ENCODE data around the gene OR51V1. TPM values are rescaled to one million over a fixed set of nuclear protein-coding genes. Genes with fewer than 3 reads are reported as not detected.

OR51V1 gene
- total RNA-seq, 1 donor from 2014 or later, result not detected

DNA sequence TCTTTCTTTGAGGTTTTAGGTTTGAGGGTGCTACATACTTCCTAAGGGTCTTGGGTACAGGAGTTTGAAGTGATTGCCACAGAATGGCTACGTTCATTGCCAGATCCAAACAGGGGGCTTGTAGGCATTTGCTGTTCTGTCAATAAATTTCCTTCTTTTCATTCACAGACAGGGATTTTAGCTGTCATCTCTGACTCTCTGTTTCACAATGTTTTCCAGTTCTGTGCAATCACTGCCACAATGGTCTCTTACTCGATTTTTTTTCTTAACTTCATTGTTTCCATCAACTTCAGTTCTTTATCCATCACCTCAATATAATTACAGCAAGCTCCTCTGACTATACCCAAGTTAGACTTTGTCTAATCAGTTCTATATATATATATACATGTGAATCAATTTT is 40.0 kb upstream of the OR51V1 start:
- Mint-ChIP-seq H3K27ac (ENCODE audit: unreplicated experiment) (no peak overlapping the region), H3K27me3 (ENCODE audit: unreplicated experiment) (peaks cover 1% of the 10 kb centered on the region), H3K4me3 (ENCODE audit: unreplicated experiment) (no peak overlapping the region), H3K36me3 (ENCODE audit: low read depth, unreplicated experiment) (no peaks in the 10 kb centered on the region), H3K9me3 (ENCODE audit: unreplicated experiment) (no peaks in the 10 kb centered on the region), H3K4me1 (ENCODE audit: unreplicated experiment) (no peaks in the 10 kb centered on the region)
- no peak for DNase-seq (ENCODE audit: low spot score)
- TF ChIP-seq, protein P1, sequence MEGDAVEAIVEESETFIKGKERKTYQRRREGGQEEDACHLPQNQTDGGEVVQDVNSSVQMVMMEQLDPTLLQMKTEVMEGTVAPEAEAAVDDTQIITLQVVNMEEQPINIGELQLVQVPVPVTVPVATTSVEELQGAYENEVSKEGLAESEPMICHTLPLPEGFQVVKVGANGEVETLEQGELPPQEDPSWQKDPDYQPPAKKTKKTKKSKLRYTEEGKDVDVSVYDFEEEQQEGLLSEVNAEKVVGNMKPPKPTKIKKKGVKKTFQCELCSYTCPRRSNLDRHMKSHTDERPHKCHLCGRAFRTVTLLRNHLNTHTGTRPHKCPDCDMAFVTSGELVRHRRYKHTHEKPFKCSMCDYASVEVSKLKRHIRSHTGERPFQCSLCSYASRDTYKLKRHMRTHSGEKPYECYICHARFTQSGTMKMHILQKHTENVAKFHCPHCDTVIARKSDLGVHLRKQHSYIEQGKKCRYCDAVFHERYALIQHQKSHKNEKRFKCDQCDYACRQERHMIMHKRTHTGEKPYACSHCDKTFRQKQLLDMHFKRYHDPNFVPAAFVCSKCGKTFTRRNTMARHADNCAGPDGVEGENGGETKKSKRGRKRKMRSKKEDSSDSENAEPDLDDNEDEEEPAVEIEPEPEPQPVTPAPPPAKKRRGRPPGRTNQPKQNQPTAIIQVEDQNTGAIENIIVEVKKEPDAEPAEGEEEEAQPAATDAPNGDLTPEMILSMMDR (IDR thresholded peaks at IDR 0.05; ENCODE audit: unreplicated experiment), result no peak

DNA sequence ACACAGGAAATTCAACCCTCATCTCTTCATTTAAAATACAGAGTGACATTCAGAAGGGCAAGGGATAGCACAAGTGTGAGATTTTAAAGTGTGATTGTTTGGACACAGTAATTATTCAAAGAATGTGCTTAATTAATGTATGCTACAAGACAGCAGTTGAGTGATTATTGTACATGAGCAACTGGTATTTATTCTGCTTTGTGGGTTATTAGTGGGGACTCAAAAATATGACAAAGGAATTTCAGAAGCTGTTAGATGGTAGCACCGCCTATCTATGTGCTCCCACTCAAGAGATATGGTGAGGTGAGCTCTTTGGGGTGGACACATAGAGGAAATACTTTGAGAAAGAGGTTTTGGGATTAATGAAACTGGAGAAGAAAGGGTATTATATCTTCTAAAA is 39.6 kb upstream of the OR51V1 start:
- DNase-seq (ENCODE audit: low spot score), result no peak
- Mint-ChIP-seq H3K4me3 (ENCODE audit: unreplicated experiment) (no peak overlapping the region), H3K9me3 (ENCODE audit: unreplicated experiment) (no peaks in the 10 kb centered on the region), H3K27me3 (ENCODE audit: unreplicated experiment) (peaks cover 1% of the 10 kb centered on the region), H3K4me1 (ENCODE audit: unreplicated experiment) (no peaks in the 10 kb centered on the region), H3K27ac (ENCODE audit: unreplicated experiment) (no peak overlapping the region), H3K36me3 (ENCODE audit: low read depth, unreplicated experiment) (no peaks in the 10 kb centered on the region)
- TF ChIP-seq, protein P1 (IDR thresholded peaks at IDR 0.05; ENCODE audit: unreplicated experiment), result no peak

DNA sequence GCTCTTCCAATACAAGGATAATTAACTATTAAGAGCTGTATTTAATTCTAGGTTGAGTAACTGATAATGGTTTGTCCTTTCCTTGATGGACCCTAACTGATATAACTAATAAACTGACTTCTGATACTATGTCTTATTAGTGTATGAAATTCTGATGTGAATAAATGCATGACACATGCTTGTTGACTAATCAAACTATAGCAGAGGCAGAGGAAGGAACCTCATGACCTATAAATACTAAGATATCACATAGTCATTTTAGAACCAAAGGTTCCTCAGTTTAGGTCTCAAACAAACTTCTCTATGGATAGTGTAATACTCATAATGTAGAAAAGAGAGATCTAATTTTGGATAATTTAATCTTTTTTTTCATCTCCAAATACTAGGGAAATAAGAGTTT is 38.6 kb upstream of the OR51V1 start:
- H3K27me3 Mint-ChIP-seq (ENCODE audit: unreplicated experiment), result peaks cover 1% of the 10 kb centered on the region
- TF ChIP-seq, protein P1 (IDR thresholded peaks at IDR 0.05; ENCODE audit: unreplicated experiment), result no peak
- H3K4me3 Mint-ChIP-seq (ENCODE audit: unreplicated experiment), result no peak overlapping the region
- no peaks in the 10 kb centered on the region for H3K4me1 Mint-ChIP-seq (ENCODE audit: unreplicated experiment)
- no peak overlapping the region for H3K27ac Mint-ChIP-seq (ENCODE audit: unreplicated experiment)
- H3K9me3 Mint-ChIP-seq (ENCODE audit: unreplicated experiment), result no peaks in the 10 kb centered on the region
- DNase-seq (ENCODE audit: low spot score), result no peak
- H3K36me3 Mint-ChIP-seq (ENCODE audit: low read depth, unreplicated experiment), result no peaks in the 10 kb centered on the region

DNA sequence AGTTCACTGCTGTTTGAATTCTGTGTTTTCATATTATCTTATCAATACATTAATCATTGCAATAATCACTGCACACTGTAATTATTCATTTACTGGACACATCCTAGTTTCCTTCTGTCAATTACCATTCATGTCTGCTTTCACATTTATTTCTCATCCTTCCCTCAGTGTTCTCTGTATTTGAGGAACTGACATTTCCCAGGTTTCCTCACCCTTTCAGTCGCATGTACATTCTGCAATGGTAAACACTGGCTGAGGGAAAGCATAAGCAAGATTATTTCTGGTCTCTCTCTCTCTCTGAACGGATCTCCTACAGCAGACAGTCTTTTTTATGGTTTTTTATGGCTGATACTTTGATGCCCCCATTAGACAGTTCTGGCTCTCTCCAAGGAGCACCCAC is 38.0 kb upstream of the OR51V1 start:
- no peaks in the 10 kb centered on the region for H3K4me1 Mint-ChIP-seq (ENCODE audit: unreplicated experiment)
- H3K36me3 Mint-ChIP-seq (ENCODE audit: low read depth, unreplicated experiment), result no peaks in the 10 kb centered on the region
- DNase-seq (ENCODE audit: low spot score), result no peak
- H3K4me3 Mint-ChIP-seq (ENCODE audit: unreplicated experiment), result no peak overlapping the region
- no peak overlapping the region for H3K27ac Mint-ChIP-seq (ENCODE audit: unreplicated experiment)
- H3K27me3 Mint-ChIP-seq (ENCODE audit: unreplicated experiment), result peaks cover 1% of the 10 kb centered on the region
- H3K9me3 Mint-ChIP-seq (ENCODE audit: unreplicated experiment), result no peaks in the 10 kb centered on the region
- TF ChIP-seq, protein P1 (IDR thresholded peaks at IDR 0.05; ENCODE audit: unreplicated experiment), result no peak

DNA sequence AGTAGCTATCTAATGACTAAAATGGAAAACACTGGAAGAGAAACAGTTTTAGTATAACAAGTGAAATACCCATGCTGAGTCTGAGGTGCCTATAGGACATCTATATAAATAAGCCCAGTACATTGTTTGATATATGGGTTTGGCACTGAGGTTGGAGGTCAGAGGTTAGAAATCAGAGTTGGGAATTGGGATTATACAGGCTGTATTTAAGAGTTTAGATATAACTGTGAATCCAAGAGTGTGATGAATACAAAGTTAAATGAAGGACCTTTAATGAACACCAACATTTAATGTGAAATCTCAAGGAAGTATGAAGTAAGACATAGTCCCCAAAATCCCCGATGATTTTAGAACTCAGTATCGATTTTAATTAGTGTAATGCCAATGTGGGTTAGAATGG is 36.9 kb upstream of the OR51V1 start:
- Mint-ChIP-seq H3K4me3 (ENCODE audit: unreplicated experiment) (no peak overlapping the region), H3K36me3 (ENCODE audit: low read depth, unreplicated experiment) (no peaks in the 10 kb centered on the region), H3K9me3 (ENCODE audit: unreplicated experiment) (no peaks in the 10 kb centered on the region), H3K27me3 (ENCODE audit: unreplicated experiment) (peaks cover 1% of the 10 kb centered on the region), H3K27ac (ENCODE audit: unreplicated experiment) (no peak overlapping the region), H3K4me1 (ENCODE audit: unreplicated experiment) (no peaks in the 10 kb centered on the region)
- TF ChIP-seq, protein P1 (IDR thresholded peaks at IDR 0.05; ENCODE audit: unreplicated experiment), result no peak
- no peak for DNase-seq (ENCODE audit: low spot score)

Measured in endothelial cell (in vitro differentiated cells).